T-helper 1 cell (primary cell): ENCODE results near the gene FAM89A.
"Not testable (repeated sequence)": the region's sequence is repeated elsewhere in the genome, so short reads cannot be mapped to it uniquely, and the experiment has no call there.

Experiments used
- DNase-seq, 5 donors: peaks; one replicate each; pipeline ENCODE4 v3.0.0-alpha.2; 2012 to 2020

FAM89A gene

GRCh38 chr1:231029841-231030240 is 10.2 kb downstream of the FAM89A start:
- DNase-seq = no peak

GRCh38 chr1:231029247-231029646 is 10.8 kb downstream of the FAM89A start:
- DNase-seq = not testable (repeated sequence)

GRCh38 chr1:231028682-231029081 is 11.4 kb downstream of the FAM89A start:
- DNase-seq = no peak

- DNase-seq = no peak
Measured at GRCh38 chr1:231027971-231028370, 12.1 kb downstream of the FAM89A start.

- DNase-seq = no peak
Measured at GRCh38 chr1:231027136-231027925, 12.7 kb downstream of the FAM89A start.

- DNase-seq = no peak
Measured at GRCh38 chr1:231026576-231026975, 13.5 kb downstream of the FAM89A start.

GRCh38 chr1:231023150-231023549 is 16.9 kb downstream of the FAM89A start:
- DNase-seq = no peak

- DNase-seq = not testable (repeated sequence)
Measured at GRCh38 chr1:231022543-231022942, 17.5 kb downstream of the FAM89A start.

- no peak for DNase-seq
Measured at GRCh38 chr1:231021540-231022031, 18.5 kb downstream of the FAM89A start.

- no peak for DNase-seq
Measured at GRCh38 chr1:231020816-231021215, 19.2 kb downstream of the FAM89A start.

- DNase-seq = peak in 1 of 5 donors; percentile 22
Measured at GRCh38 chr1:231020139-231020601, 19.9 kb downstream of the FAM89A start.

GRCh38 chr1:231019711-231020110 is 20.3 kb downstream of the FAM89A start:
- DNase-seq = no peak

- DNase-seq = no peak
Measured at GRCh38 chr1:231016966-231017365, 23.1 kb downstream of the FAM89A start.

- no peak for DNase-seq
Measured at GRCh38 chr1:231016234-231016633, 23.8 kb downstream of the FAM89A start.

- DNase-seq = no peak
Measured at GRCh38 chr1:231013391-231014015, 26.6 kb downstream of the FAM89A start.

- peak in 1 of 5 donors; percentile 12 for DNase-seq
Measured at GRCh38 chr1:231011963-231012362, 28.1 kb downstream of the FAM89A start.

- DNase-seq = no peak
Measured at GRCh38 chr1:231011360-231011759, 28.7 kb downstream of the FAM89A start.

GRCh38 chr1:231007535-231007934 is 32.5 kb downstream of the FAM89A start:
- DNase-seq = not testable (repeated sequence)

- no peak for DNase-seq
Measured at GRCh38 chr1:231001892-231002291, 38.2 kb downstream of the FAM89A start.

- DNase-seq = no peak
Measured at GRCh38 chr1:231000639-231001038, 39.4 kb downstream of the FAM89A start.

GRCh38 chr1:231000201-231000600 is 39.9 kb downstream of the FAM89A start:
- DNase-seq = no peak

GRCh38 chr1:230994860-230995259 is 45.2 kb downstream of the FAM89A start:
- DNase-seq = no peak

- DNase-seq = no peak
Measured at GRCh38 chr1:230992100-230992774, 47.8 kb downstream of the FAM89A start.
